ENCODE results near the gene RAD9A.
A peak's percentile ranks its signal among the peaks of the same experiment; 100 is the strongest.

Gene RAD9A

GRCh38 chr11:67442504-67443404 is 51.0 kb downstream of the RAD9A start:
- H3K36me3 Mint-ChIP-seq = peaks cover 4% of the 10 kb centered on the region
- DNase-seq (ENCODE audit: low spot score in 2 of 2) = peak in 1 of 2 donors; percentile 34
- peak overlapping the region; percentile 78 for H3K4me3 Mint-ChIP-seq

GRCh38 chr11:67445515-67445914 is 53.7 kb downstream of the RAD9A start:
- H3K27ac Mint-ChIP-seq = peak overlapping the region; percentile 97
- no peak for ATAC-seq (ENCODE audit: low read depth)
- no peaks in the 10 kb centered on the region for H3K9me3 Mint-ChIP-seq
- H3K4me1 Mint-ChIP-seq = peaks cover 59% of the 10 kb centered on the region
- H3K4me3 Mint-ChIP-seq = peak overlapping the region; percentile 82
- H3K27me3 Mint-ChIP-seq = no peaks in the 10 kb centered on the region
- no peak for DNase-seq (ENCODE audit: low spot score in 2 of 2)
- no peaks in the 10 kb centered on the region for H3K36me3 Mint-ChIP-seq

More at GRCh38 chr11:67442504-67443404, 51.0 kb downstream of the RAD9A start:
- Mint-ChIP-seq H3K27ac (peak overlapping the region; percentile 92), H3K27me3 (no peaks in the 10 kb centered on the region), H3K9me3 (no peaks in the 10 kb centered on the region), H3K4me1 (peaks cover 60% of the 10 kb centered on the region)
- ATAC-seq (ENCODE audit: low read depth) = no peak
